Measurements from ENCODE around the gene MBD1.

DNA sequence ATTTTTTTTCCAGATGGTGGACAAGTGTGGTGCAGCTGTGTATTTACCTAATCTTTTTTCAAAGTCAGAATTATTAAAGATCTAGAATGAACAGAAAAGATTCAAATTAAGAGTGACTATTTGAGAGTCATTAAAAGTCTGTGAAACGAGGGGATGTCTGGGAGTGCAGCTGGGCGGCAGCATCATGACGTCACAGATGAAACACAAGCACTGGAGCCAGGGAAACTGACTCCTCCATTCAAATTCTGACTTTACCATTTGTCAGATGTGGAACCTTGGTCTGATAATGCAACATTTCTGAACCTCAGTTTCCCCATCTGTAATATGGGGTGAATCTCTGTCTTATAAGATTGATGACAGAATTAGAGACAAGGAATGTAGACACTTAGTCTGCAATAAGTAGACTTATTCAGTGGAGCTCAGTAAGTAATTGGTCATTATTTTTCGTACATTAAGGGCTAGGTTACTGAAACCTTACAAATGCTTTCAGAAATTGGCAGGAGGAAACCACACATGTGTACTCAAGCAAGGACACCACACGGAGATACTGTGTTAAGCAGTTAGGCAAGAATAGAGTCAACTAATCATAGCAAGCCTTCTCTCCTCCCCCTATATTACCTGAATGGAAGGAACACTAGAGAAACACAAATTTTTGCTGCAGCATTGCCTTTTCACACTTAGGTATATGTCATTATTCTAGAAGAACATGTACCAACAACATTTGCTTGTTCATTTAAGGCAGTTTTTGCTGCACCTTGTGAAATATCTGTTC lies 34.0 kb upstream of the MBD1 start:
- TF ChIP-seq, protein P1, sequence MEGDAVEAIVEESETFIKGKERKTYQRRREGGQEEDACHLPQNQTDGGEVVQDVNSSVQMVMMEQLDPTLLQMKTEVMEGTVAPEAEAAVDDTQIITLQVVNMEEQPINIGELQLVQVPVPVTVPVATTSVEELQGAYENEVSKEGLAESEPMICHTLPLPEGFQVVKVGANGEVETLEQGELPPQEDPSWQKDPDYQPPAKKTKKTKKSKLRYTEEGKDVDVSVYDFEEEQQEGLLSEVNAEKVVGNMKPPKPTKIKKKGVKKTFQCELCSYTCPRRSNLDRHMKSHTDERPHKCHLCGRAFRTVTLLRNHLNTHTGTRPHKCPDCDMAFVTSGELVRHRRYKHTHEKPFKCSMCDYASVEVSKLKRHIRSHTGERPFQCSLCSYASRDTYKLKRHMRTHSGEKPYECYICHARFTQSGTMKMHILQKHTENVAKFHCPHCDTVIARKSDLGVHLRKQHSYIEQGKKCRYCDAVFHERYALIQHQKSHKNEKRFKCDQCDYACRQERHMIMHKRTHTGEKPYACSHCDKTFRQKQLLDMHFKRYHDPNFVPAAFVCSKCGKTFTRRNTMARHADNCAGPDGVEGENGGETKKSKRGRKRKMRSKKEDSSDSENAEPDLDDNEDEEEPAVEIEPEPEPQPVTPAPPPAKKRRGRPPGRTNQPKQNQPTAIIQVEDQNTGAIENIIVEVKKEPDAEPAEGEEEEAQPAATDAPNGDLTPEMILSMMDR (conservative IDR thresholded peaks at IDR 0.05; ENCODE audit: low read depth, low read length), result no peak
- no peak for TF ChIP-seq EZH2 (IDR thresholded peaks at IDR 0.05; ENCODE audit: borderline replicate concordance, low read depth, low read length, poor library complexity, severe bottlenecking)

Data from A673 (cell line).